Body of pancreas (tissue), 4 donors: Measurements from ENCODE around the gene CCDC149.

Experiments used
- POLR2A ChIP-seq, 3 donors: fragments of 450-650 bp; IDR thresholded peaks; one replicate each; pipeline ENCODE4 v1.6.1; 2016; ENCODE audit warnings: antibody characterized with exemption in 3 of 3, mild to moderate bottlenecking in 2 of 3
- TF ChIP-seq, protein P1 (sequence below), 7 experiments: fragments of 450-650 bp in 4 of 7; fragments of 200-600 bp in 3 of 7; sonication (generic) in 3 of 7; IDR thresholded peaks; one replicate each; pipeline ENCODE4 v1.5.1; 2016 to 2019; ENCODE audit warnings: antibody characterized with exemption in 7 of 7

DNA sequence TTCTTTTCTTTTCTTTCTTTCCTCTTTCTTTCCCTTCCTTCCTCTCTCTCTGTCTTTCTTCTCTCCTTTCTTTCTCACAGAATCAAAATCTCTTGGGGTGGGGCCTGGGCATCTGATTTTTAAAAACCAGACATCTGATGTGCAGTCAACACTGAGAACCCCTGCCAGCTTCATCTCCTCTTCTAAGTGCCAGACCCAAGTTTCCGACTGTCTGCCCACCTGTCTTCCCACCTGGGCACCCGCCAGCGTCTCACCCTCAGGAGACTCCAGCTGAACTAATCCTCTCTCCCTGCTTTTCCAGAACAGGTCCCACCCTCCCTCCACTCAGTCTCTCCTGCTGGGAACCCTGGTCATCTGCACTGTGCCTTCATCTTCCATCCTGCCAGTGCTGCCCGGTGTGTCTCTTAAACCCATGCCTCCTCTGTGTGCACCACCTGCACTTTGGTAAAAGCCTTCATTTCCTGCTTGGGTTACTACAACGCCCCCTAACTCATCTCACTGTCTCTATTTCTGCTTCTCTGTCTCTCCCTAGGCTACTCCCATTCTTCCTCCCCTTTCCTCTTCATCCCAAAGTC, 114.7 kb downstream of the CCDC149 start:
- no peak for TF ChIP-seq POLR2A (IDR thresholded peaks at IDR 0.05)
- TF ChIP-seq, protein P1, sequence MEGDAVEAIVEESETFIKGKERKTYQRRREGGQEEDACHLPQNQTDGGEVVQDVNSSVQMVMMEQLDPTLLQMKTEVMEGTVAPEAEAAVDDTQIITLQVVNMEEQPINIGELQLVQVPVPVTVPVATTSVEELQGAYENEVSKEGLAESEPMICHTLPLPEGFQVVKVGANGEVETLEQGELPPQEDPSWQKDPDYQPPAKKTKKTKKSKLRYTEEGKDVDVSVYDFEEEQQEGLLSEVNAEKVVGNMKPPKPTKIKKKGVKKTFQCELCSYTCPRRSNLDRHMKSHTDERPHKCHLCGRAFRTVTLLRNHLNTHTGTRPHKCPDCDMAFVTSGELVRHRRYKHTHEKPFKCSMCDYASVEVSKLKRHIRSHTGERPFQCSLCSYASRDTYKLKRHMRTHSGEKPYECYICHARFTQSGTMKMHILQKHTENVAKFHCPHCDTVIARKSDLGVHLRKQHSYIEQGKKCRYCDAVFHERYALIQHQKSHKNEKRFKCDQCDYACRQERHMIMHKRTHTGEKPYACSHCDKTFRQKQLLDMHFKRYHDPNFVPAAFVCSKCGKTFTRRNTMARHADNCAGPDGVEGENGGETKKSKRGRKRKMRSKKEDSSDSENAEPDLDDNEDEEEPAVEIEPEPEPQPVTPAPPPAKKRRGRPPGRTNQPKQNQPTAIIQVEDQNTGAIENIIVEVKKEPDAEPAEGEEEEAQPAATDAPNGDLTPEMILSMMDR (IDR thresholded peaks at IDR 0.05), result no peak
